Measurements from ENCODE around the gene TRIM4.
A peak's percentile ranks its signal among the peaks of the same experiment; 100 is the strongest.
"Not testable (repeated sequence)": the region's sequence is repeated elsewhere in the genome, so short reads cannot be mapped to it uniquely, and the experiment has no call there.

TRIM4 gene

GRCh38 chr7:99918959-99919813 lies at the start of gene TRIM4:
Gene TRIM4, minus strand, starts transcription at chr7:99919530. Its CDS starts 129 bp downstream, at chr7:99919401.
- DNase-seq, result peak; percentile 50 to 96 (median 88)

GRCh38 chr7:99958564-99959227 lies 39.4 kb upstream of the TRIM4 start:
- no peak for DNase-seq

DNA sequence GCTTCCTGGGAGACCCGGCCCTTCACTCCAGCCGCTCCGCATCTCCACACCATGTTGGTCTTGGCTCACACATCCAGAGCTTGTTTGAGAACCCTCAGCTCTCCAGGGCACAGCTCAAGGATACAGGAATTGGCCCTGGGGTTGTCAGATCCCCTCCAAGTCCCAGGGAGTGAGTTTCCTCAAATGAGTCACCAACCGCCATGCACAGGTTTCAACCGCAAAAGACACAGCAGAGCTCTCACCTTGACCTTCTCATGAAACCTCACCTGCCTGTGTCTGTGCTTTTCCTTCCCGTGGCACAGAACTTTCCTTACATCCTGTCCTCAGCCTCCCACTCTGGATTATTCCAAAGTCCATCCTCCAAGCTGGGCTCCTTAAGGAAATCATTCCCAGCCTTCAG lies 35.9 kb upstream of the TRIM4 start:
- no peak for DNase-seq

- DNase-seq, result not testable (repeated sequence)
These were observed 35.3 kb upstream of the TRIM4 start for GRCh38 chr7:99954643-99955042.

DNA sequence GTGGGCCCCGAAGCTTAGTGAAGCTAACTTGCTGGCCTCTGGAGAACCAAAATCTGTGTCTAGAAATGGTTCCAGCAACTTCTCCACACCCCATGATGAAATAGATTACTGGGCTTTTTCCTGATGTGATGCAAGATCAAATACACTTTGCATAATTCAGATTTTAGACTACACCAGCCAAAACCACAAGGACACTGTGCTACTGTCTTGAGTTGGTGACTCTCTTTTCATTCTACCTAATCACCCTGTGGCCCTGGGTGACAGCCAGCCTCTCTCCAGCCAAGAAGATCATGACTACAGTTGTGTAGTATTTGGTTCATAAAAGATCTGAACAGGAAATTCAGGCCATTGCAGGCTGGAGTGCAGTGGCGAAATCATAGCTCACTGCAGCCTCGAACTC lies 34.3 kb upstream of the TRIM4 start:
- no peak for DNase-seq

GRCh38 chr7:99952649-99953048 lies 33.3 kb upstream of the TRIM4 start:
- not testable (repeated sequence) for DNase-seq

- DNase-seq, result not testable (repeated sequence)
These were observed 31.5 kb upstream of the TRIM4 start for GRCh38 chr7:99950819-99951218.

DNA sequence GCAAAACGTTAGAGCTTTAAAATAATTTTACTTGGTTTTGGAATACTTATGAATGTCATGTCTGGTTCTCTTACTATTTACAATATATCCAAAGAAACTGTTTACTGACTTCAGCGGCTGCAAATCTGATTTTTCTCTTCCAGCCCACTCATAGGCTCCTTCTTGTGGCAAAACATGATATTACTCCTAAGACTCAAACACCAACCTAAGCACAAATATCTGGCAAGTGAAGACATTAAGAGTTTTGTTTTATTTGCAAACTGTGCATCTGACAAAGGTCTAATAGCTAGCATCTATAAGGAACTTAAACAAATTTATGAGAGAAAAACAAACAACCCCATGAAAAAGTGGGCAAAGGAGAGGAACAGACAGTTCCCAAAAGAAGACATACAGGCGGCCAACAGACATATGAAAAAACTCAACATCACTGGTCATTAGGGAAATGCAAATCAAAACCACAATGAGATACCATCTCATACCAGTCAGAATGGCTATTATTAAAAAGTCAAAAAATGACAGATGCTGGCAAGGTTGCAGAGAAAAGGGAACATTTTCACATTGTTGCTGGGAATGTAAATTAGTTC lies 30.4 kb upstream of the TRIM4 start:
- DNase-seq, result no peak

DNA sequence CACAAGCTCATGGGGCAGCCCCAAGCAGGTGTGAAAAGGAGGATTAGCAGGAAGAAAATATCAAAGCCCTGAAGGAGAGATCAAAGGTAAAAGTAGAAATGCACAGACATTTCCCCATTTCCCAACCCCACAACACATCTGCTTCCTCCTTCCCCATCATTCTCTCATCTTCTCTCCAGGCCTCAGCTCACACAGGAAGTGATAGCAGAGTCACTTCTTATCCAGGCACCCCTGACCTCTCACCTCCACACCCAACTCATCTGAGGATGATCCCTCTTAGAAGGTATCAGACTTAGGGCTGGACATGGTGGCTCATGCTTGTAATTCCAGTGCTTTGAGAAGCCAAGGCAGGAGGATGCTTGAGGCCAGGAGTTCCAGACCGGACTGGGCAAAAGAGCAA lies 28.3 kb upstream of the TRIM4 start:
- no peak for DNase-seq

DNA sequence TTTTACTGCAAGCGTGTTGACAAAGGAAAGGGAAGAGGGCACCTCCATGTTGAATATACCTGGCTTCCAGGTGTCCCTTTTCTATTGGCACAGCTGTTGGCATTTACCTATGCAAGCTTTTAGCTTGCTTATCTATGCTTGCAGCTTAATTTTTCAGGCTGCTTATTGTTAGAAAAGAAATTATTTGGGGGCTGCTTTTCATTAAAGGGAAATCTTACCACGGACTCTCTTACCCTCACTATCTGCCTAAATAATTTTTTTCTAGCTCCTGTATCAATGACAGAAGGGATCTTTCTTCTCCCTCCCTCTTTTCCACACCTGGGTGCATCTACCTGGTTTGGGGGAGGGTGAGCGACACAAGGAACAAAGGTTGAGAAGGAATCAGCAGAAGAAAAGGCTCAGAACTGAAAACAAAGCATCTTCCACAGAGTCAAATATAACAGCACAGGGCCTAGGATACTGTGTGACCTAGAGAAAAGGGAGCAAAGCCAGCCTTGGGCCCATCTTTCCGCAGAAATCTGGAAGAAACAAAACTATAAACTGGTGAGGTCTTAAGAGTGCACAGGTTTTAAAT lies 25.3 kb upstream of the TRIM4 start:
- DNase-seq, result no peak

GRCh38 chr7:99943641-99944496 lies 24.5 kb upstream of the TRIM4 start:
- no peak for DNase-seq

- no peak for DNase-seq
These were observed 19.0 kb upstream of the TRIM4 start for GRCh38 chr7:99938296-99938695.

DNA sequence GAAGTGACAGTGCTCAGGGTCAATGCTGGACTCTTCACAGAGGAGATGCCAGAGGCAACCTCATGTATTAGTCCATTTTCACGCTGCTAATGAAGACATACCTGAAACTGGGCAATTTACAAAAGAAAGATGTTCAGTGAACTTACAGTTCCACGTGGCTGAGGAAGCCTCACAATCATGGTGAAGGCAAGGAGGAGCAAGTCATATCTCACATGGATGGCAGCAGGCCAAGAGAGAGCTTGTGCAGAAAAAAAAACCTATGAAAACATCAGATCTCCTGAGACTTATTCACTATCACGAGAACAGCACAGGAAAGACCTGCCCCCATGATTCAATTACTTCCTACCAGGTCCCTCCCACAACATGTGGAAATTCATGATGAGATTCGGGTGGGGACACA lies 15.7 kb upstream of the TRIM4 start:
- not testable (repeated sequence) for DNase-seq

DNA sequence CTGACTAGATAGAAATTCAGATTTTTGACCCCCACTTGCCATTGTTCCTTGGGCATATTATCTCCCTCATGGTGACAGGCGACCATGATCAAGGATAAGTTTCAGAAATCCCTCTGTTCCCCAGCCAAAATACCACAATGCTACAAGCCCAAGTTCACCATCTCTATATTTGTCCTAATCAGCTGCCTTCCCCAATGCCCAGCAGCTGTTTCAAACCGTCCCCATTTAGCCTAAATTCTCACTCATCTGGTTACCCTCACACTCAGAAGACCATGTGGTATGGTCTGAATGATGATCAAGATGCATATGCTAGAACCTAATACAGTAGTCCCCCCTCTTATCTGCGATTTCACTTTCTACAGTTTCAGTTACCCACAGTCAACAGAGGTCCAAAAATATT lies 11.0 kb upstream of the TRIM4 start:
- DNase-seq, result no peak

DNA sequence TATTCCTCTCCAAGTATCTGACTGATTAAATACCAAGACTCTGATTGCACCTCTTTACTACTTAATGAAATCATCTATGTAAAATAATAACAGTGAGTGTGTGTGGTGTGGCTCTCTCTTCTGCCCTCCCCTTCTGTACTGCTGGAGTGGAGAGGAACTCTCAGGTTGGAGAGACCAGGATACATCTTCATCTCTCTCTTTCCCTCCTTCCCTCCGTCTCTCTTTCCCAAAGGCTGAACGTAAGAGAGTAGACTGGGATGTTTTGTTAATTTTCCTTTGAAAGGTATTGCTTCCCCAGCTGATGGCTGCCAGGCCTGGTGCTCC lies 10.4 kb upstream of the TRIM4 start:
- no peak for DNase-seq

GRCh38 chr7:99928994-99929729 lies 9.8 kb upstream of the TRIM4 start, which contains the start of gene GJC3:
Gene GJC3, minus strand, starts transcription at chr7:99929620. Its CDS starts 0 bp downstream, at chr7:99929620.
- peak in 37 of 58 donors; percentile 1 to 38 (median 12) for DNase-seq

- DNase-seq, result no peak
These were observed 8.9 kb upstream of the TRIM4 start for GRCh38 chr7:99928188-99928587.

DNA sequence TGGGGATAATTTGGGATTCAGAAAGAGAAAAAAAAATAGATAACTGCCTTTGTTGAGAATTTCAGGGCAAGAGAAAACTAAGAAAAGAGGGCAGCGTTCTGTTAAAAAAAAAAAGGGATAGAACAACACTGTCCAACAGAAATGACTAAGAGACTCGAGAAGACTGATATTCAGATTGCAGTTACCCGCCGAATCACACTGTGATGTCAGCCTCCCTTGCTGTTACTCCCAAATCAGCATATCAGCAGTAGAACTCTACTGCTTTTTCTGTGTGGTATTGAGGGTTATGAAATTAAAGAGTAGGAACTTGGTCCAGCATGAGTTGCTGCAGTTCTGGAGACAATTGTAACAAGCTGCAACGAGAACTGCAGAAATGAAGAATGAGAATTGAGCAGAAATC lies 8.2 kb upstream of the TRIM4 start:
- no peak for DNase-seq

DNA sequence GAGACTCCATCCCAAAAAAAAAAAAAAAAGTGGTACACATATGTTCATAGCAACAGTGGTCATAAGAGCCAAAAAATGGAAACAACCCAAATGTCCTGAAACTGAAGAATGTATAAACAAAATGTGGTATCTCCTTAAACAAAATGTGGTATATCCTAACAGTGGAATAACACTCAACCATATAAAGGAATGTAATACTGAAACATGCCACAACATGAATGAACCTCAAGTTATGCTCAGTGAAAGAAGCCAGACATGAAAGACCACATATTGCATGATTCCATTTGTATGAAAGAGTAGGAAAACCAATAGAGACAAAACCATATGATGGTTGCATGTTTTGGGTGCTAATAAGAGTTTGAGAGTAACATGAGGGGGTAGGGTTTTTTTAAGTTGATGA lies 7.0 kb upstream of the TRIM4 start:
- DNase-seq, result no peak

- DNase-seq, result no peak
These were observed 3.9 kb upstream of the TRIM4 start for GRCh38 chr7:99923200-99923599.

Data from anterior cingulate cortex (tissue), 58 donors.